ENCODE measurements around the gene AARS2.

- TF ChIP-seq CTCF (IDR thresholded peaks at IDR 0.05) = no peak
- TF ChIP-seq POLR2A (IDR thresholded peaks at IDR 0.05) = no peak
- no peak for TF ChIP-seq POLR2AphosphoS5 (IDR thresholded peaks at IDR 0.05)
Observed at GRCh38 chr6:44359973-44360372, 46.8 kb upstream of the AARS2 start.
